HCT116 (cell line): ENCODE results near the gene TCEANC. TPM values are rescaled to one million over a fixed set of nuclear protein-coding genes. Genes with fewer than 3 reads are reported as not detected.

Experiments used
- ATAC-seq: fragments of 200-7000 bp; cut with Tn5 transposase; 2 replicates; pipeline ENCODE4 v1.9.1; 2020; ENCODE audit warnings: mild to moderate bottlenecking, moderate library complexity
- BruUV-seq: library from RNA; stranded (reverse); fragments of 400-500 nt; replicated peaks from 2 replicates; lab custom pipeline; 2021; lab: Mats Ljungman, UMichigan
- CTCF ChIA-PET: fragments of 300-600 bp; sonication (Branson Sonifier 250); formaldehyde crosslinking; loops from one replicate; lab custom pipeline; 2021; ENCODE audit warnings: antibody characterized with exemption; lab: Charles Lee
- POLR2A ChIA-PET: fragments of 300-600, 350-600 bp; sonication (Branson Sonifier 250); formaldehyde crosslinking; loops from one replicate; lab custom pipeline; 2021; ENCODE audit warnings: antibody characterized with exemption; lab: Charles Lee
- RAD21 ChIA-PET, 2 experiments: fragments of 300-600 bp; sonication (Branson Sonifier 250); formaldehyde crosslinking; loops; one replicate each; lab custom pipeline; 2023; ENCODE audit warnings: low total read pairs in 2 of 2; ENCODE audit not compliant: uncharacterized antibody in 2 of 2, unreplicated experiment in 2 of 2, low non-redundant PET in 1 of 2; lab: Charles Lee
- DNase-seq: peaks from one replicate; pipeline ENCODE4 v3.0.0-alpha.2; 2010; ENCODE audit warnings: low read depth, low spot score
- H2AFZ ChIP-seq: fragments of 200-600 bp; shearing (Covaris generic), sonication (generic); 2 replicates; pipeline ENCODE4 v1.6.1; 2017; ENCODE audit warnings: low read depth, mixed run types, mixed read lengths, antibody characterized with exemption, low read length; ENCODE audit not compliant: poor library complexity, severe bottlenecking
- H3K27ac ChIP-seq: 2 replicates; pipeline ENCODE4 v1.5.1; 2012; ENCODE audit warnings: low read depth, low read length
- H3K27me3 ChIP-seq: fragments of 200-600 bp; sonication (generic); 2 replicates; pipeline ENCODE4 v1.6.1; 2016; ENCODE audit warnings: mixed run types, low read length, mixed read lengths; ENCODE audit not compliant: insufficient read depth
- H3K36me3 ChIP-seq, 2 experiments: fragments of 200-500 bp in 1 of 2; fragments of 200-600 bp in 1 of 2; sonication (Bioruptor generic) in 1 of 2; sonication (generic) in 1 of 2; 2 replicates each; pipeline versions ENCODE4 v1.5.1 to v1.6.1; 2014 to 2016; ENCODE audit warnings: low read length in 2 of 2, inconsistent platforms in 1 of 2, mixed read lengths in 1 of 2, mixed run types in 1 of 2; ENCODE audit not compliant: insufficient read depth in 2 of 2, control insufficient read depth in 1 of 2
- H3K4me1 ChIP-seq, 2 experiments: fragments of 200-600 bp in 1 of 2; sonication (generic) in 1 of 2; 2 replicates each; pipeline versions ENCODE4 v1.5.1 to v1.6.1; 2012 to 2017; ENCODE audit warnings: low read length in 2 of 2, inconsistent platforms in 1 of 2, mild to moderate bottlenecking in 1 of 2, mixed read lengths in 1 of 2, mixed run types in 1 of 2, moderate library complexity in 1 of 2; ENCODE audit not compliant: insufficient read depth in 2 of 2, control insufficient read depth in 1 of 2
- H3K4me2 ChIP-seq: fragments of 200-600 bp; sonication (generic); 2 replicates; pipeline ENCODE4 v1.6.1; 2017; ENCODE audit warnings: mixed run types, low read length, mixed read lengths
- H3K4me3 ChIP-seq, 2 experiments: fragments of 200-600 bp in 1 of 2; sonication (generic) in 1 of 2; replicated peaks in 1 of 2; 2 replicates each; pipeline ENCODE4 v1.5.1; 2011 to 2016; ENCODE audit warnings: low read length in 2 of 2, control low read depth in 1 of 2, low read depth in 1 of 2, mild to moderate bottlenecking in 1 of 2, mixed read lengths in 1 of 2, mixed run types in 1 of 2
- H3K79me2 ChIP-seq: fragments of 200-600 bp; sonication (generic); 2 replicates; pipeline ENCODE4 v1.6.1; 2017; ENCODE audit warnings: mild to moderate bottlenecking, mixed run types, low read length, moderate library complexity, mixed read lengths; ENCODE audit not compliant: insufficient read depth
- H3K9ac ChIP-seq: fragments of 200-600 bp; sonication (generic); 2 replicates; pipeline ENCODE4 v1.6.1; 2016; ENCODE audit warnings: low read length, mixed read lengths
- H3K9me2 ChIP-seq: fragments of 200-600 bp; sonication (generic), shearing (Covaris generic); 2 replicates; pipeline ENCODE4 v1.6.1; 2017; ENCODE audit warnings: mixed run types, mild to moderate bottlenecking, moderate library complexity; ENCODE audit not compliant: insufficient read depth
- H3K9me3 ChIP-seq, 2 experiments: fragments of 200-500 bp in 1 of 2; fragments of 200-600 bp in 1 of 2; sonication (Bioruptor generic) in 1 of 2; sonication (generic) in 1 of 2; 2 replicates each; pipeline ENCODE4 v1.6.1; 2014 to 2017; ENCODE audit warnings: low read length in 2 of 2, mixed read lengths in 2 of 2, inconsistent platforms in 1 of 2, low read depth in 1 of 2, mild to moderate bottlenecking in 1 of 2, mixed run types in 1 of 2, moderate library complexity in 1 of 2; ENCODE audit not compliant: control insufficient read depth in 1 of 2, insufficient read depth in 1 of 2
- H4K20me1 ChIP-seq: fragments of 200-600 bp; sonication (generic), shearing (Covaris generic); 2 replicates; pipeline ENCODE4 v1.6.1; 2017; ENCODE audit warnings: mixed run types, mild to moderate bottlenecking, moderate library complexity; ENCODE audit not compliant: insufficient read depth
- CBX3 ChIP-seq: IDR thresholded peaks from 2 replicates; pipeline ENCODE4 v1.6.1; 2012; ENCODE audit warnings: low read depth
- EGR1 ChIP-seq: IDR thresholded peaks from 2 replicates; pipeline ENCODE4 v1.6.1; 2012; ENCODE audit warnings: low read depth
- ELF1 ChIP-seq: IDR thresholded peaks from 2 replicates; pipeline ENCODE4 v1.6.1; 2012; ENCODE audit warnings: low read depth, borderline replicate concordance
- JUND ChIP-seq: IDR thresholded peaks from 2 replicates; pipeline ENCODE4 v1.6.1; 2012
- POLR2A ChIP-seq: IDR thresholded peaks from 2 replicates; pipeline ENCODE4 v1.7.0; 2011; ENCODE audit warnings: borderline replicate concordance; ENCODE audit not compliant: insufficient read depth, insufficient read length; ENCODE audit errors: extremely low read depth
- POLR2AphosphoS5 ChIP-seq: IDR thresholded peaks from 2 replicates; pipeline ENCODE4 v1.6.1; 2011; ENCODE audit warnings: mild to moderate bottlenecking, low read depth, low read length, moderate library complexity
- RAD21 ChIP-seq: IDR thresholded peaks from 2 replicates; pipeline ENCODE4 v1.6.1; 2012; ENCODE audit warnings: low read depth, mild to moderate bottlenecking
- SIN3A ChIP-seq: IDR thresholded peaks from 2 replicates; pipeline ENCODE4 v1.6.1; 2012; ENCODE audit warnings: low read depth
- SP1 ChIP-seq: IDR thresholded peaks from 2 replicates; pipeline ENCODE4 v1.6.1; 2012; ENCODE audit warnings: low read depth
- SRF ChIP-seq: IDR thresholded peaks from 2 replicates; pipeline ENCODE4 v1.6.1; 2012; ENCODE audit warnings: low read depth
- TCF7L2 ChIP-seq: IDR thresholded peaks from 2 replicates; pipeline ENCODE4 v1.7.0; 2011; ENCODE audit warnings: borderline replicate concordance, inconsistent platforms; ENCODE audit not compliant: insufficient read depth, insufficient read length; ENCODE audit errors: extremely low read depth
- YY1 ChIP-seq: IDR thresholded peaks from 2 replicates; pipeline ENCODE4 v1.6.1; 2011; ENCODE audit warnings: low read length, low read depth, moderate library complexity, mild to moderate bottlenecking; ENCODE audit not compliant: insufficient replicate concordance; ENCODE audit errors: extremely low read depth
- ZFX ChIP-seq: fragments of 450-650 bp; IDR thresholded peaks from 2 replicates; pipeline ENCODE4 v1.6.1; 2017
- ZNF274 ChIP-seq: fragments of 200-500 bp; sonication (Bioruptor generic); IDR thresholded peaks from 2 replicates; pipeline ENCODE4 v1.6.1; 2014; ENCODE audit warnings: mild to moderate bottlenecking, low read depth, low read length, inconsistent platforms
- intact Hi-C: fragments of 100-400 bp; cut with micrococcal nuclease; formaldehyde crosslinking; loops from 2 replicates; pipeline ENCODE4 v1.10.0; 2022
- total RNA-seq: library from RNA; stranded (reverse); gene quantifications from one replicate; pipeline ENCODE4 v1.2.1, GENCODE V29; 2021; ENCODE audit not compliant: unreplicated experiment
- TF ChIP-seq, protein P1 (sequence below): IDR thresholded peaks from 2 replicates; pipeline ENCODE4 v1.6.1; 2012
- TF ChIP-seq, protein P2 (sequence below), 3 experiments: fragments of 200-600 bp in 1 of 3; sonication (generic) in 1 of 3; IDR thresholded peaks in 2 of 3; conservative IDR thresholded peaks in 1 of 3; 2 replicates each; pipeline ENCODE4 v1.5.1; 2012 to 2017; ENCODE audit warnings: low read depth in 2 of 3, low read length in 2 of 3, antibody characterized with exemption in 1 of 3, borderline replicate concordance in 1 of 3, control low read depth in 1 of 3, mild to moderate bottlenecking in 1 of 3, mixed read lengths in 1 of 3, mixed run types in 1 of 3, moderate library complexity in 1 of 3; ENCODE audit not compliant: insufficient read depth in 1 of 3
- TF ChIP-seq, protein P3 (sequence below): IDR thresholded peaks from 2 replicates; pipeline ENCODE4 v1.6.1; 2012; ENCODE audit warnings: low read depth

Gene TCEANC
- total RNA-seq, 1 experiment from 2014 or later, result 1.2 TPM

DNA sequence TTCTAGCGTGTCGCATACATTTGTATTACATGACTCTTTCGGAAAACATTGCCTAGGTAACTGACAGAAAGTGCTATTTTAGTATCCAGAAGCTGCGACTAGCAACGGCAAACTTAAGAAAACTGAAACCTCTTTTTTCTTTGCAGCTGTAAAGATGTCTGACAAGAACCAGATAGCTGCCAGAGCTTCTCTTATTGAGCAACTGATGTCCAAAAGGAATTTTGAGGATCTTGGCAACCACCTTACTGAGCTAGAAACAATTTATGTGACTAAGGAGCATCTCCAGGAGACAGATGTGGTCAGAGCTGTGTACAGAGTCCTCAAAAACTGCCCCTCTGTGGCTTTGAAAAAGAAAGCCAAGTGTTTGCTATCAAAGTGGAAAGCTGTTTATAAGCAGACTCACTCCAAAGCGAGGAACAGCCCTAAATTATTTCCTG, 9.4 kb downstream of the TCEANC start:
- RAD21 ChIA-PET, result no interaction called here
- H3K79me2 ChIP-seq, result no peaks in the 10 kb centered on the region
- no peak for DNase-seq
- no peaks in the 10 kb centered on the region for H3K9me3 ChIP-seq
- POLR2A ChIA-PET, result no interaction called here
- BruUV-seq, result no TSS peak
- no peak overlapping the region for H2AFZ ChIP-seq
- no peak for ATAC-seq
- no peak overlapping the region for H3K9ac ChIP-seq
- H3K4me3 ChIP-seq, result no peak overlapping the region
- CTCF ChIA-PET, result no interaction called here
- no peak overlapping the region for H3K4me2 ChIP-seq
- no peaks in the 10 kb centered on the region for H4K20me1 ChIP-seq
- no peaks in the 10 kb centered on the region for H3K36me3 ChIP-seq
- intact Hi-C loops, result no loop called here
- H3K9me2 ChIP-seq, result no peaks in the 10 kb centered on the region
- TF ChIP-seq POLR2A (no peak), SRF (no peak), TCF7L2 (no peak), ZFX (no peak), YY1 (no peak), SIN3A (no peak), ZNF274 (no peak), POLR2AphosphoS5 (no peak)
- H3K27me3 ChIP-seq, result no peaks in the 10 kb centered on the region
- H3K27ac ChIP-seq, result no peak overlapping the region
- H3K4me1 ChIP-seq, result peaks cover 0 to 4% of the 10 kb centered on the region in 2 experiments; a peak in 1 of 4 replicates

DNA sequence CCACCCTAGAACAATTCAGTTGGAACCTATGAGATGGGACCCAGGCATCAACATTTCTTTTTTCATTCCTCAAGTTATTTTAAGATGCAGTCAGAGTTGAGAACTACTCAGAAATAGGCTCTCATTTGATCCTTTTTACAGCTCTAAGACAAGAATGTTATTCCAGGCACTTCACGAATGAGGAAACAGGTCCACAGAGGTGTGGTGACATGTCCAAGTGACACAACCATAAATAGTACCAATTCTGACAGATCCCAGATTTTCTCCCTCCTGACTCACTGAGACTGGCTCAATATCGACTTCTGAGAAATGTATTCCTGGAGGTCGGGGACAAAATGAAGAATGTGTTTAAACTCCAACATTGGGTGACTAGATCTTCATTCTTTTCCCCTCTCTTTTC, 11.1 kb downstream of the TCEANC start:
- Histone ChIP-seq H3K36me3 (no peaks in the 10 kb centered on the region), H3K4me1 (peaks cover 9 to 14% of the 10 kb centered on the region in 2 experiments), H3K27ac (no peak overlapping the region), H3K9ac (no peak overlapping the region), H3K4me3 (no peak overlapping the region), H3K4me2 (no peak overlapping the region), H2AFZ (no peak overlapping the region), H3K9me2 (no peaks in the 10 kb centered on the region), H3K79me2 (no peaks in the 10 kb centered on the region), H3K9me3 (no peaks in the 10 kb centered on the region), H4K20me1 (no peaks in the 10 kb centered on the region), H3K27me3 (no peaks in the 10 kb centered on the region)
- DNase-seq, result no peak
- no peak for ATAC-seq
- RAD21 ChIA-PET, result no interaction called here
- CTCF ChIA-PET, result no interaction called here
- no TSS peak for BruUV-seq
- POLR2A ChIA-PET, result no interaction called here
- intact Hi-C loops, result no loop called here
- TF ChIP-seq RAD21 (no peak), SRF (no peak), ZFX (no peak), EGR1 (no peak), JUND (no peak), ZNF274 (no peak), SP1 (no peak), ELF1 (no peak), CBX3 (no peak), SIN3A (no peak)
- TF ChIP-seq, protein P1, sequence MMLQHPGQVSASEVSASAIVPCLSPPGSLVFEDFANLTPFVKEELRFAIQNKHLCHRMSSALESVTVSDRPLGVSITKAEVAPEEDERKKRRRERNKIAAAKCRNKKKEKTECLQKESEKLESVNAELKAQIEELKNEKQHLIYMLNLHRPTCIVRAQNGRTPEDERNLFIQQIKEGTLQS, result no peak
- TF ChIP-seq, protein P2, sequence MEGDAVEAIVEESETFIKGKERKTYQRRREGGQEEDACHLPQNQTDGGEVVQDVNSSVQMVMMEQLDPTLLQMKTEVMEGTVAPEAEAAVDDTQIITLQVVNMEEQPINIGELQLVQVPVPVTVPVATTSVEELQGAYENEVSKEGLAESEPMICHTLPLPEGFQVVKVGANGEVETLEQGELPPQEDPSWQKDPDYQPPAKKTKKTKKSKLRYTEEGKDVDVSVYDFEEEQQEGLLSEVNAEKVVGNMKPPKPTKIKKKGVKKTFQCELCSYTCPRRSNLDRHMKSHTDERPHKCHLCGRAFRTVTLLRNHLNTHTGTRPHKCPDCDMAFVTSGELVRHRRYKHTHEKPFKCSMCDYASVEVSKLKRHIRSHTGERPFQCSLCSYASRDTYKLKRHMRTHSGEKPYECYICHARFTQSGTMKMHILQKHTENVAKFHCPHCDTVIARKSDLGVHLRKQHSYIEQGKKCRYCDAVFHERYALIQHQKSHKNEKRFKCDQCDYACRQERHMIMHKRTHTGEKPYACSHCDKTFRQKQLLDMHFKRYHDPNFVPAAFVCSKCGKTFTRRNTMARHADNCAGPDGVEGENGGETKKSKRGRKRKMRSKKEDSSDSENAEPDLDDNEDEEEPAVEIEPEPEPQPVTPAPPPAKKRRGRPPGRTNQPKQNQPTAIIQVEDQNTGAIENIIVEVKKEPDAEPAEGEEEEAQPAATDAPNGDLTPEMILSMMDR (IDR thresholded peaks at IDR 0.05 in 2 of 3, conservative IDR thresholded peaks at IDR 0.05 in 1 of 3; ENCODE audit: borderline replicate concordance in 1 of 3, insufficient read depth in 1 of 3, low read depth in 2 of 3, low read length in 2 of 3), result no peak
- TF ChIP-seq, protein P3, sequence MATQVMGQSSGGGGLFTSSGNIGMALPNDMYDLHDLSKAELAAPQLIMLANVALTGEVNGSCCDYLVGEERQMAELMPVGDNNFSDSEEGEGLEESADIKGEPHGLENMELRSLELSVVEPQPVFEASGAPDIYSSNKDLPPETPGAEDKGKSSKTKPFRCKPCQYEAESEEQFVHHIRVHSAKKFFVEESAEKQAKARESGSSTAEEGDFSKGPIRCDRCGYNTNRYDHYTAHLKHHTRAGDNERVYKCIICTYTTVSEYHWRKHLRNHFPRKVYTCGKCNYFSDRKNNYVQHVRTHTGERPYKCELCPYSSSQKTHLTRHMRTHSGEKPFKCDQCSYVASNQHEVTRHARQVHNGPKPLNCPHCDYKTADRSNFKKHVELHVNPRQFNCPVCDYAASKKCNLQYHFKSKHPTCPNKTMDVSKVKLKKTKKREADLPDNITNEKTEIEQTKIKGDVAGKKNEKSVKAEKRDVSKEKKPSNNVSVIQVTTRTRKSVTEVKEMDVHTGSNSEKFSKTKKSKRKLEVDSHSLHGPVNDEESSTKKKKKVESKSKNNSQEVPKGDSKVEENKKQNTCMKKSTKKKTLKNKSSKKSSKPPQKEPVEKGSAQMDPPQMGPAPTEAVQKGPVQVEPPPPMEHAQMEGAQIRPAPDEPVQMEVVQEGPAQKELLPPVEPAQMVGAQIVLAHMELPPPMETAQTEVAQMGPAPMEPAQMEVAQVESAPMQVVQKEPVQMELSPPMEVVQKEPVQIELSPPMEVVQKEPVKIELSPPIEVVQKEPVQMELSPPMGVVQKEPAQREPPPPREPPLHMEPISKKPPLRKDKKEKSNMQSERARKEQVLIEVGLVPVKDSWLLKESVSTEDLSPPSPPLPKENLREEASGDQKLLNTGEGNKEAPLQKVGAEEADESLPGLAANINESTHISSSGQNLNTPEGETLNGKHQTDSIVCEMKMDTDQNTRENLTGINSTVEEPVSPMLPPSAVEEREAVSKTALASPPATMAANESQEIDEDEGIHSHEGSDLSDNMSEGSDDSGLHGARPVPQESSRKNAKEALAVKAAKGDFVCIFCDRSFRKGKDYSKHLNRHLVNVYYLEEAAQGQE, result no peak
